EH (cell line): ENCODE results near the gene CFTR.
"Not testable (repeated sequence)": the region's sequence is repeated elsewhere in the genome, so short reads cannot be mapped to it uniquely, and the experiment has no call there.

Experiments used
- DNase-seq: peaks from one replicate; pipeline ENCODE4 v3.0.0-alpha.2; 2015; ENCODE audit warnings: low read depth

CFTR gene

GRCh38 chr7:117479225-117480054 lies at the start of gene CFTR:
Gene CFTR, plus strand, starts transcription at chr7:117480025. Its CDS starts 70 bp downstream, at chr7:117480095.
- DNase-seq: no peak

- no peak for DNase-seq
Measured at GRCh38 chr7:117435475-117436043, 44.3 kb upstream of the CFTR start.

GRCh38 chr7:117444646-117445045 lies 35.2 kb upstream of the CFTR start:
- no peak for DNase-seq

- no peak for DNase-seq
Measured at GRCh38 chr7:117445206-117445605, 34.6 kb upstream of the CFTR start.

- no peak for DNase-seq
Measured at GRCh38 chr7:117446220-117446815, 33.5 kb upstream of the CFTR start.

GRCh38 chr7:117448655-117449054 lies 31.2 kb upstream of the CFTR start:
- no peak for DNase-seq

- peak; percentile 30 for DNase-seq
Measured at GRCh38 chr7:117458977-117459583, 20.7 kb upstream of the CFTR start.

GRCh38 chr7:117459735-117460134 lies 20.1 kb upstream of the CFTR start:
- no peak for DNase-seq

- DNase-seq: not testable (repeated sequence)
Measured at GRCh38 chr7:117460815-117461214, 19.0 kb upstream of the CFTR start.

GRCh38 chr7:117468174-117468573 lies 11.7 kb upstream of the CFTR start:
- DNase-seq: no peak

- DNase-seq: no peak
Measured at GRCh38 chr7:117470777-117471176, 9.0 kb upstream of the CFTR start.

- no peak for DNase-seq
Measured at GRCh38 chr7:117472335-117472734, 7.5 kb upstream of the CFTR start.

GRCh38 chr7:117476557-117477215 lies 3.1 kb upstream of the CFTR start:
- DNase-seq: no peak

- no peak for DNase-seq
Measured at GRCh38 chr7:117478836-117479224, 995 bp upstream of the CFTR start.

GRCh38 chr7:117480055-117480362 lies 184 bp downstream of the CFTR start:
- DNase-seq: no peak

- no peak for DNase-seq
Measured at GRCh38 chr7:117480978-117481377, 1.2 kb downstream of the CFTR start.

GRCh38 chr7:117485118-117485620 lies 5.3 kb downstream of the CFTR start:
- no peak for DNase-seq

GRCh38 chr7:117489016-117489415 lies 9.2 kb downstream of the CFTR start:
- DNase-seq: no peak

- no peak for DNase-seq
Measured at GRCh38 chr7:117489430-117489829, 9.6 kb downstream of the CFTR start.

- DNase-seq: no peak
Measured at GRCh38 chr7:117489911-117490310, 10.1 kb downstream of the CFTR start.

GRCh38 chr7:117492649-117493048 lies 12.8 kb downstream of the CFTR start:
- no peak for DNase-seq

- no peak for DNase-seq
Measured at GRCh38 chr7:117493460-117493859, 13.6 kb downstream of the CFTR start.
